GM04504 (cell line): ENCODE measurements around the gene PID1.

Experiments used
- DNase-seq: peaks from one replicate; pipeline ENCODE4 v3.0.0-alpha.2; 2012; ENCODE audit warnings: low read depth

Gene PID1, protein sequence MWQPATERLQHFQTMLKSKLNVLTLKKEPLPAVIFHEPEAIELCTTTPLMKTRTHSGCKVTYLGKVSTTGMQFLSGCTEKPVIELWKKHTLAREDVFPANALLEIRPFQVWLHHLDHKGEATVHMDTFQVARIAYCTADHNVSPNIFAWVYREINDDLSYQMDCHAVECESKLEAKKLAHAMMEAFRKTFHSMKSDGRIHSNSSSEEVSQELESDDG

DNA sequence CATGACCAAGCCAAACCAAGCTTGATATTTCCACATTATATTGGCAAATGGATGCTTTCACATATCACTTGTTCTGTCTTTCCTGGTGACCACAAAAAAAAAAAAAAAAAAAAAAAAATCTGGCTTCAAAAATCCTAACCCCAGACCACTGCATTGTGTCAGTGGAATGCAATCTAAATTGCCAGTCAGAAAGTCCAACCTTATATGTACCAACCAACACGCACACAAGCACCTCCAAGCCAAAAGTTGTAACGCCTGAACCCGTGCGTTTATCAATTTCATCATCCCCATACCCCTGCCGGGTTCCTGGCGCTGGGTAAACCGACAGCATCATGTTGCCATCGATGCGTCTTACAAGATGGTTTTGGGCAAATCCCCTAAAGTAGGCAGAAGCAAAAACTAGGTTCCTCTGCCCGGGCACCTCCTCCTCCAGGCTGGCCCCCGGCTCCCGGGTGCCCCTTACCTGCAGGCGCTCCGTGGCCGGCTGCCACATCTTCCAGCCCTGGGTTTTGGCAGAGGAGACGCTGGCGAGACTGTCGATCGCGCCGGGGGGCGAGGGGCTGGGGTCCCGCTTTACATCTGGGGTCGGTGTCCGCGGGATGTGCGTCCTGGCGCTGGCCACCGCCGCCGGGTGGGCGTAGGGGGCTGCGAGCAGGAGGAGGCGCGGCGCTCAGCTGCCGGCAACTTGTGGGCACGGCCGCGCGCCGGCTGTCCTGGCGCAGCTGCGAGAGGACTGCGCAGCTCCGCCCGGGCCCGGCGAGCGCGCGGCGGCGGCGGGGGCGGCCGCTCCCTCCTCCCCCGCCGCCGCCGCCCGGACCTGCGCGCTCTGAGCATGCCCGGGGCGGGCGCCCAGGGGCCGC lies at the start of gene PID1:
TSS of gene PID1 (minus strand) at position 737 of the 860 bp plus-strand sequence. CDS start at position 493, 244 bp downstream.
- no peak for DNase-seq

- no peak for DNase-seq
Observed at GRCh38 chr2:229319558-229319957, 48.5 kb upstream of the PID1 start.

- DNase-seq = no peak
Observed at GRCh38 chr2:229314117-229314516, 43.0 kb upstream of the PID1 start.

DNA sequence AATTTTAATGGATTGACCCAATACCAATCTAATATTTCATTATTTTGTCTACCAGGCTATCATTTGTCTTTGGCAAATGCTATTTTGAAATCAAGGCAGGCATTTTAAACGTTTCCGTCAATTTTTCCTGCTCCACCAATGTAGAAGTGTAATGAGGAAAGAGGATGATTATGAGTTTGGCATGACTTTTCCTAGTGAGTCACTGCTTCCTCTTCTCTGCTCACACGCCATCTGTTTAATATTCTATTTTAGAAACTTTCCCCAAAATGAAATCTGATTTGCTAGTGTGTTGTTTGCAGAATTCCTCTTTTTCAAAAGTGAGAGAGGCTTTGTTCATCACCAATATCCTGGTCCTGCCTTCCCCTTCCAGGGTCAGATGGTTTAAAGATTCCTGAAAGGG lies 42.5 kb upstream of the PID1 start:
- peak; percentile 28 for DNase-seq

DNA sequence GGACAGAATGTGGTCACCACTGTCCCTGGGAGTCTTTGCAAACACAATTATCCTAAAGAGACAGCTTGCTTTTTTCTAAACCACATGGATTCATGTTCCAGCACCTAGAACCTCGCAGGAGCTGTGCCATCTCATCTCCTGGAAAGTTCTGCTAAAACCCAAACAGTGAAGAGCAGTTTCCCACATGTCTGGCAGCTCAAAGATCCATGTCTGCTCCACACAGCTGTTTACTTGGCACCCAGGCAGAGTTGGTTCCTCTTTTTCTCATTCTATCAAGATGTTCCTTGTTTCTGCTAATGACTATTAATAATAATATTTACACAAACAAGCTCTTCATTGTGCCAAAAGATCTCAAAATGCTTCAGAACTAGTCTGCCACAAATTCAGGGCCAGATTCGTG lies 30.1 kb upstream of the PID1 start:
- no peak for DNase-seq

DNA sequence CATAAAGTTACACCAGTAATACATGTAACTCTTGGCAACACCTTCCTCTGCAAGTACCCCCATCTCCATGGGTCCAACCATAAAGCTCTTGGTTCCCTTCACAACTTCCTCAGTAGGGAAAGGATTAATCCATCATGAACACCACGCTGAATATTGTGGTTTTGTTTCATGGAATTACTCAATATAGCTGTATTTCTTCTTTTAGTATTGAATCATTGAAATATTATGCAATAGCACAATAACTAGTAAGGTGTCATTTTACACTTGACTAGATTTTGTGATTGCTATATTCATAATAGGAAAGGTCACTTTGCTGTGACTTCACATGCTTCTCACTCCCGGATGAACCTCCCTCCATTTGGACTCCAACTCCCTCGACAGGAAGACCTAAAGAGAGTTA lies 29.7 kb upstream of the PID1 start:
- no peak for DNase-seq

GRCh38 chr2:229300371-229300770 lies 29.3 kb upstream of the PID1 start:
- no peak for DNase-seq

DNA sequence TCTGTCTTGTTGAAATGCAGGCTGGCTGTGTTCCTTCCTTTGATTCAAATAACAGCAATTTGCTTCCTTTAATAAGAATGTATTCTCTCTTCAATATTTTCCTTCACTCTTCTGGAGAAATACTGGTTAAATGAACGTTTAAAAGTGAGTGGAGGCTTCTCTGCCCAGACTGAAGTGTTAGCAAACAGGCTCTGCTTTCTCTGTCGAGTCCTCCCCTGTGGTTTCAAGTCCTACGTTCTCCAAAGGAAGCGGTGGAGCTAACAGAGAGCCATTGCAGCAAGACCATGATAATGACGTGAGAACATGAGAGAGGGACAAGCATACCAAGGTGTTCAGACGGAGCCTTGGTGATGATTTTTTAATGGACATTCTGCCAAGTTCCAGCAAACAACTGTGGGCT lies 26.2 kb upstream of the PID1 start:
- DNase-seq = no peak

- DNase-seq = no peak
Observed at GRCh38 chr2:229296536-229296935, 25.4 kb upstream of the PID1 start.

GRCh38 chr2:229296016-229296415 lies 24.9 kb upstream of the PID1 start:
- DNase-seq = no peak

DNA sequence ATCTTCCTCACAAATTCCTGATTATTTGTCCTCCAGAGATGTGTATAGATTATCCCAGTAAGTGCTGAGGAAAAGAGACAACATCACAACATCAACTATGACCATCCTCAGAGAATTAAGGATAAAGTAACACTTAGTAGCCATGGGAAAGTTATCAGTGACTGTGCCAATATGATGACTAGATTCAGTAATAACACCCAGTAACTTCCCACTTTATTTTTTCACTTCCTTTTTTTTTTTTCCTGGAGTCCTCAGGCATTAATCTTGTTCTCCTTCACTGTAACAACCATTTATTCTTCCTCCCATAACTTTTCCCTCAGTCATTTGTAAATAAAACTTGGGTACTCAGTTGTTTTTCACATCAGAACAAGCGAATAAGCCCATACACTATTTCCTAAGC lies 16.7 kb upstream of the PID1 start:
- no peak for DNase-seq

DNA sequence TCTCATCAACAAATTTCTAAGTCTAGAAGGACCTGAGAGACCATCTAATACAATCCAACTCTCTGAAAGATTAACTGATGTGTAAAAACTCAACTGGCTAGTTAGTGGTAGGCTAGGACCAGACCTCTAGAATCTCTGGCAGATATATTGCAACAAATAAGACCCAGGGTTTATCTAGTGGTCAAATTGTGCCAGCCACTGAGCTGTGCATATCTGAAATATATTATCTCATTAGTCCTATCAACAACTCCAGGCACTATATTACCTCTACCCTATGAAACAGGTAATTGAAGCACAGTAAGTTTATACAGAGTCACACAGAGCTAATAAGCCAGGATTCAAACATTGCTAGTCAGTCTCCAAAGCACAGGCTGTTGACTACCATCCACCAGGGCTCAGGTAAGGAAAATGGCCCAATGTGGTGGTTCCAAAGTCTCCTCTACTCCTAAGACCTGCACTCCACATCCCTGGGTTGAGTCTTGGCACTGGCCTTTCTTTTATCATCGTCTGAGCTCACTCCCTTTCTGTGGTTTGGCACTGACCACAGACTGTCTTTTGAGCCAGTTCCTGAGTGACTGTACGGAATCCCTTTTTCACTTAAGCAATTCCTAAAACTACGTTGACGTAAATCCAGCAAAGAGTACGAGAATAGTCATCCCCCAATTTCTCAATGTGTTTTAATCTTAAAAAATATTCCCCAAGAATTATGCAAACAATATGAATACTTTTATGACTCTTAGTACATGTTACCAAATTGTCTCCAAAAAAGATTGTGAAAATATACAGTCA lies 11.9 kb upstream of the PID1 start:
- peak; percentile 81 for DNase-seq

GRCh38 chr2:229279516-229279915 lies 8.4 kb upstream of the PID1 start:
- no peak for DNase-seq

DNA sequence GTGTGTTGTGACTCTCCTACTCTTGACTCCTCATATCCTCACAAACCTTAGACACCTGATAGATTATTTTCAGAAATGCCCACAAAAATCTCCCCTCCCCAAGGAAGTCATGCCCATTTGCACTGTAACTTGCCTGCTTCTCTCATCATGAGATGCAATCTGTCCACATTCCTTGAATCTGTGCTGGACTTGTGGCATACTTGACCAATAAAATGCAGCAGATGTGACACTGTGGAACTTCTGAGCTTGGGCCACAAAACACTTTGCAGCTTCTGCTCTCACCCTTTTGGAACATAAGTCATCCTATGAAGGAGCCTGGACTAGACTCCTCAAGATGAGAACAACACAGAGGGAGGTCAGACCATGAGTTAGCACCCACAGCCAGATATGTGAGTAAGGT lies 4.4 kb upstream of the PID1 start:
- no peak for DNase-seq

- DNase-seq = peak; percentile 57
Observed at GRCh38 chr2:229273723-229274338, 2.7 kb upstream of the PID1 start.

GRCh38 chr2:229273006-229273722 lies 2.1 kb upstream of the PID1 start:
- no peak for DNase-seq

DNA sequence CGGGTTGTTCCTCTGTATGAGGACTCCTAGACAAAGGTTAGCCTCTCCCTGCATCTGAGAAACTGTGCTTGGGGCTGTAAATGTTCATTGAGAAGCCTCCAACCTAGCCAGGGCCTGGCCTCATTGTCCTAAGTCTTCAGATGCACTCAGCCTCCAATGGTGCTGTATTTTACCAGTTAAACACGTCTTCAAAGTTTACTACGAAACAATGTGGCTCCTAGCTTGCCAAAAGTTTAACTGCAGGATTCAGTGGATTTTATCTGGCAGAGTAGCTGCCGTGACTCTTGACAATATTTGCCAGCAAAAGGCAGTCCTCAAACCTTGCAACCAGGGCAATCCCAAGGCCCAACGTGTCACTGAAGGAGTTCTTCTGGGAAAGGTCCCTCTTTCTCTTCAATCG lies 1.1 kb downstream of the PID1 start:
- DNase-seq = no peak

DNA sequence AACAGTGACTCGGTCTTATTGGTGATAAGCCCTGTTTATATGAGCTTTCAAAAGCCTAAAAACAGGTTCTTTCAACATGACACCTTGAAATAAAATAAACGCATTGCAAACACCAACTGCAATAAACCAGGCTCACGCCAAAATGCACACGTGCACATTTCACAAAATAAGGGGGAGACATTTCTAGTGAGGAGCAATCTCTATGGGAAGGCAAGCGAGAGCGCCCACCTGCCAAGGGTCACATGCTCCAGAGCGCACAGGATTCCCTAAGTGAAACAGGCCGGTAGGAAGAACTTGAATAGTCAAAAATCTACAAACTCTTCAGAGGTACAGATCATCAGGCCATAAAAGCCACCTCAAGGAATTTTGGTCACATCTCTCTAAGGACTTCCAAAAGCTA lies 1.9 kb downstream of the PID1 start:
- DNase-seq = no peak

DNA sequence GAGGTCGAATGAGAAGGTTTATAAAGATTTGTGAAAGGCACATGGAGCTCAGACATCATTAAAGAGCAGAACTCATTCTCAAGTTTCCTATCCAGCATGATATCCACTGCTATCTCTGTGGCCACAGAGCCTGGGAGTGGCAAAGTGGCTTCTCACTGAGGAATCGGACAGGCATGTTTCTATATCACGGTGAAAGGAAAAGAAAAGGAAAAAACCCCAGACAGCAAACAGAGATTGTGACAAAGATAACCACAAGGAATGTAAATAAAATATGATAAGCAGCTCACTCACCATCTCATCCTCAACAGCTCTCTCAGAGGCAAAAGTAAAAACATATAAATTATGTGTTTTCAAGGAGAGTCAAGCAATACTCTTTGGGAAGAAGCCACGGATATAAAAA lies 2.5 kb downstream of the PID1 start:
- DNase-seq = no peak

- DNase-seq = no peak
Observed at GRCh38 chr2:229267080-229267479, 4.0 kb downstream of the PID1 start.

DNA sequence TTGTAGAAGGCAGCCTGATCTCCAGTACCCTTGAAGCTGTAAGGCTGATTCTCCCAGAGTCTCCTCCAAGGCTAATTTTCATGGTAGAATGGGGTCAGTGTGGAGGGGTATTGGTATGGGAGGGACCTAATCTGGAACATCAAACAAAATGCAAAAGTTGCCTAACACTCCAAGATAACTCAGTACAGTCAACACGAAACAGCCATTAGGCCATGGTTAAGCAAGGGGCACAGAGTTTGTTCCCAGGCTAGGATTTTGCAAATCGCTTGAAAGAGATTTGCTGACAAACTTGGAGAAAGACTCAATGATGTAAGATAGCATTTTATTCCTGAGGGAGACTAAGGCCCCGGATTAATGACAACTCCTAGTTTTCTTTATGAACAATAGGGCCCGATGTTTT lies 5.4 kb downstream of the PID1 start:
- no peak for DNase-seq

GRCh38 chr2:229261599-229261998 lies 9.5 kb downstream of the PID1 start:
- DNase-seq = no peak
